ENCODE data around the gene DLEC1. TPM values are rescaled to one million over a fixed set of nuclear protein-coding genes. Genes with fewer than 3 reads are reported as not detected.

Gene DLEC1
- total RNA-seq, 2 experiments from 2014 or later: 0.70 to 1.1 TPM

DNA sequence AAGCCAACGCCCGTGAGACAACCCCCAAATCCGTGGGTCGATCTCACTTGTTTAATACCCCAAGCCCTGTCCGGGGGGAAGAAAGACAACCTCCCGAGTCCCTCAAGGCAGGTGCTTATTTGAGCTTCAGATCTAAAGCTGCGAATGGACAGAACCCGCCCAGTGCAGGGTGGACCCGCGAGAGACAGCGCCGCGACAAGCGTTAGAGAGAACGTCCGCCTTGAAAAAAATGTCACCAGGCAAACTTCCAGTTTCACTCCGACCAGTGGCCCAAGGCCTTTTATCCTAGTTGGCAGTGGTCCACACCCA is 125.6 kb downstream of the DLEC1 start:
- DNase-seq: no peak
- intact Hi-C loops (cut with micrococcal nuclease): loop anchor here (2.0 to 10.0 kb wide), 2 partner anchors 182 to 1170 kb away; partner anchors contain the start of genes EPM2AIP1, MLH1 and XYLB
- Mint-ChIP-seq H3K9me3 (no peaks in the 10 kb centered on the region), H3K4me3 (peak overlapping the region; percentile 96), H3K4me1 (ENCODE audit: low read depth) (peaks cover 37% of the 10 kb centered on the region), H3K27me3 (no peaks in the 10 kb centered on the region), H3K27ac (peak overlapping the region; percentile 99), H3K36me3 (peaks cover 12% of the 10 kb centered on the region)
- ChIA-PET POLR2A (interaction anchor here (0.7 to 4.2 kb wide), 11 partner anchors 11 to 92 kb away, joined by 3 to 70 read pairs (median 5); partner anchors contain the start of genes ACAA1 and MYD88), CTCF (interaction anchor here (1.1 to 4.0 kb wide), 7 partner anchors 12 to 486 kb away, joined by 3 to 20 read pairs (median 5); partner anchors contain the start of genes ACAA1, MYD88 and XYLB)

DNA sequence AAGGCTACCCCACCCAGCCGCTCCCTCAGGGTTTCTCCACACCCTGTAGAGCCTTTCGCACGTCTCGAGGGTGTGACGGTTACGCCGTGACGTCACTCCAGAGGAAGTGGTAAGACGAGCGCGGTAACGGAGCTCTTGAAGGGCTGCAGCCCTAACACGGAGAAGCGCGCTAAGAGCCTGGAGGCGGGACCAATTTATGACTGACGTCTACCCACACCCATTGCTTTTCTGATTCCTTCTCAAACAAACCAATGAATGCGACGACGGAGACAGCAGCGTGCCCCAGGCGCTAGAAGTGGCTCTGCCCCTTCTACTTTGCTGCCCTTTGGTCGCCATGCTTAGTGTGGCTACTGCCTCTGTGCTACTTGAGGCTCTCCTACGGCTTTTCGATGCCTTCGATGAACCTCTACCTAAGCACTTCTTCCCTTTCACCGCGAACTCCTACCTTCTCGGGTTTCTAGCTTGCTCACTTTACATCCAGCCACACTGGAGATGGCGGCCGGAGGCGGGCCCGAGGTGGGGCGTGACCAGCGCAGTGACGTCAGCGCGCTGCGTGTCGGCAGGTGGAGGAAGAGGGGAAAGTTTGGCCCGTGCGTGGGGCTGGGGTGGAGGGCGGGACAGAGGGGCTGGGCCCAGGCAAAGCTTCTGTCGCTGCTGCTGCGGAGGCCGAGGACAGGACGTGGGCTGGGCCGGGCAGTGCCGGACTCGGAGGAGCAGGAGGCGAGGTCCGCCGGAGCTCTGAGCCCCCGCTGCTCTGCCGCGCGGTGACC is 126.1 kb downstream of the DLEC1 start, which contains the start of gene OXSR1:
Gene OXSR1 (plus strand): TSS at position 586 of the 770 bp plus-strand sequence. CDS start 340 bp downstream, outside the sequence.
- Mint-ChIP-seq H3K27me3 (no peaks in the 10 kb centered on the region), H3K27ac (peak within 1 kb of the TSS; percentile 99), H3K9me3 (no peaks in the 10 kb centered on the region), H3K36me3 (peaks cover 12% of the 10 kb centered on the region), H3K4me3 (peak within 1 kb of the TSS; percentile 96), H3K4me1 (ENCODE audit: low read depth) (peaks cover 39% of the 10 kb centered on the region)
- POLR2A ChIA-PET: interaction anchor here (0.6 to 4.2 kb wide), 15 partner anchors 11 to 331 kb away, joined by 3 to 70 read pairs (median 3); partner anchors contain the start of genes ACAA1, EXOG, MYD88 and PLCD1
- peak; percentile 98 for DNase-seq
- intact Hi-C loops (cut with micrococcal nuclease): loop anchor here (1.0 to 10.0 kb wide), 8 partner anchors 9 to 1170 kb away; partner anchors contain the start of genes ACAA1, EPM2AIP1, MLH1 and XYLB
- CTCF ChIA-PET: interaction anchor here (1.1 to 4.0 kb wide), 8 partner anchors 12 to 486 kb away, joined by 3 to 20 read pairs (median 4); partner anchors contain the start of genes ACAA1, MYD88 and XYLB

GRCh38 chr3:38165722-38166387 is 126.8 kb downstream of the DLEC1 start:
- Mint-ChIP-seq H3K36me3 (peaks cover 12% of the 10 kb centered on the region), H3K4me1 (ENCODE audit: low read depth) (peaks cover 46% of the 10 kb centered on the region), H3K27me3 (no peaks in the 10 kb centered on the region), H3K9me3 (no peaks in the 10 kb centered on the region), H3K27ac (peak overlapping the region; percentile 99), H3K4me3 (peak overlapping the region; percentile 96)
- intact Hi-C loops (cut with micrococcal nuclease): loop anchor here (1.0 to 10.0 kb wide), 8 partner anchors 8 to 1171 kb away; partner anchors contain the start of genes ACAA1, EPM2AIP1, MLH1 and XYLB
- no peak for DNase-seq
- CTCF ChIA-PET: interaction anchor here (1.0 to 4.0 kb wide), 5 partner anchors 23 to 485 kb away, joined by 3 to 20 read pairs (median 5); partner anchors contain the start of genes ACAA1, MYD88 and XYLB
- POLR2A ChIA-PET: interaction anchor here (0.6 to 4.2 kb wide), 11 partner anchors 12 to 330 kb away, joined by 3 to 70 read pairs (median 4); partner anchors contain the start of genes ACAA1, EXOG, MYD88 and PLCD1

GRCh38 chr3:38167591-38167990 is 128.6 kb downstream of the DLEC1 start:
- H3K4me1 Mint-ChIP-seq (ENCODE audit: low read depth): peaks cover 61% of the 10 kb centered on the region
- H3K36me3 Mint-ChIP-seq: peaks cover 12% of the 10 kb centered on the region
- ChIA-PET POLR2A (interaction anchor here (0.6 to 4.2 kb wide), 3 partner anchors 30 to 276 kb away, joined by 4 to 70 read pairs (median 5); partner anchors contain the start of genes ACAA1 and MYD88), CTCF (interaction anchor here (1.4 kb wide), 1 partner anchor 30 kb away, joined by 6 read pairs; the partner anchor contains the start of gene ACAA1)
- no peaks in the 10 kb centered on the region for H3K27me3 Mint-ChIP-seq
- DNase-seq: no peak
- intact Hi-C loops (cut with micrococcal nuclease): loop anchor here (5.0 to 10.0 kb wide), 3 partner anchors 90 to 1173 kb away; partner anchors contain the start of genes EPM2AIP1 and MLH1
- H3K4me3 Mint-ChIP-seq: peak overlapping the region; percentile 96
- H3K9me3 Mint-ChIP-seq: no peaks in the 10 kb centered on the region
- no peak overlapping the region for H3K27ac Mint-ChIP-seq

GRCh38 chr3:38168151-38169026 is 129.4 kb downstream of the DLEC1 start:
- H3K4me3 Mint-ChIP-seq: no peak overlapping the region
- peaks cover 67% of the 10 kb centered on the region for H3K4me1 Mint-ChIP-seq (ENCODE audit: low read depth)
- H3K27ac Mint-ChIP-seq: peak overlapping the region; percentile 54
- DNase-seq: no peak
- H3K36me3 Mint-ChIP-seq: peaks cover 12% of the 10 kb centered on the region
- H3K27me3 Mint-ChIP-seq: no peaks in the 10 kb centered on the region
- no peaks in the 10 kb centered on the region for H3K9me3 Mint-ChIP-seq
- intact Hi-C loops (cut with micrococcal nuclease): loop anchor here (1.0 to 10.0 kb wide), 5 partner anchors 22 to 1174 kb away; partner anchors contain the start of genes EPM2AIP1 and MLH1
- ChIA-PET POLR2A (no interaction called here), CTCF (interaction anchor here (1.4 kb wide), 1 partner anchor 31 kb away, joined by 6 read pairs; the partner anchor contains the start of gene ACAA1)

- peaks cover 12% of the 10 kb centered on the region for H3K36me3 Mint-ChIP-seq
- ChIA-PET CTCF (no interaction called here), POLR2A (interaction anchor here (1.2 kb wide), 1 partner anchor 52 kb away, joined by 3 read pairs; no protein-coding TSS in a partner anchor)
- H3K4me1 Mint-ChIP-seq (ENCODE audit: low read depth): peaks cover 72% of the 10 kb centered on the region
- no peaks in the 10 kb centered on the region for H3K9me3 Mint-ChIP-seq
- intact Hi-C loops (cut with micrococcal nuclease): loop anchor here (1.0 to 10.0 kb wide), 5 partner anchors 21 to 1174 kb away; partner anchors contain the start of genes EPM2AIP1 and MLH1
- H3K4me3 Mint-ChIP-seq: no peak overlapping the region
- H3K27me3 Mint-ChIP-seq: no peaks in the 10 kb centered on the region
- DNase-seq: no peak
- H3K27ac Mint-ChIP-seq: peak overlapping the region; percentile 54
Observed at GRCh38 chr3:38169027-38169317, 130.0 kb downstream of the DLEC1 start.

DNA sequence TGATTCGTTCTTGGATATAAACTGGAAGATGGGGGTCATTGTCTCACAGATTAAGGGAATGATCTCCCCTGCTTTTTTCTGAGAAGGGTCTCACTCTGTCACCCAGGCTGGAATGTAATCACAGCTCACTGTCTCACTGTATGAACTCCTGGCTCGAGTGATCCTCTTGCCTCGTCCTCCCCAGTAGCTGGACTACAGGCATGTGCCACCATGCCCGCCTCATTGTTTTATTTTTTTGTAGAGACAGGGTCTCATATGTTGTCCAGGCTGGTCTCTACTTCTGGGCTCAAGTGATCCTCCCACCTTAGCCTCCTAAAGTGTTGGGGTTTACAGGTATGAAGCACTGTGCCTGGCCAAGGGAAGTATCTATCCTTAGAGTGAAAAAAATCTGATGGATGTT is 131.7 kb downstream of the DLEC1 start:
- intact Hi-C loops (cut with micrococcal nuclease): no loop called here
- Mint-ChIP-seq H3K27me3 (no peaks in the 10 kb centered on the region), H3K4me1 (ENCODE audit: low read depth) (peaks cover 82% of the 10 kb centered on the region), H3K36me3 (peaks cover 12% of the 10 kb centered on the region), H3K27ac (no peak overlapping the region), H3K9me3 (no peaks in the 10 kb centered on the region), H3K4me3 (no peak overlapping the region)
- DNase-seq: no peak
- ChIA-PET CTCF (no interaction called here), POLR2A (no interaction called here)

- no peaks in the 10 kb centered on the region for H3K9me3 Mint-ChIP-seq
- CTCF ChIA-PET: interaction anchor here (0.5 to 1.4 kb wide), 5 partner anchors 8 to 349 kb away, joined by 3 to 4 read pairs (median 3); partner anchors contain the start of gene XYLB
- no peak overlapping the region for H3K27ac Mint-ChIP-seq
- H3K4me3 Mint-ChIP-seq: no peak overlapping the region
- DNase-seq: no peak
- intact Hi-C loops (cut with micrococcal nuclease): no loop called here
- H3K4me1 Mint-ChIP-seq (ENCODE audit: low read depth): peaks cover 80% of the 10 kb centered on the region
- no peaks in the 10 kb centered on the region for H3K27me3 Mint-ChIP-seq
- H3K36me3 Mint-ChIP-seq: peaks cover 7% of the 10 kb centered on the region
- POLR2A ChIA-PET: no interaction called here
Observed at GRCh38 chr3:38171622-38172021, 132.6 kb downstream of the DLEC1 start.

Other genes starting within 250 kb of the DLEC1 start
- gene CTDSPL, start 177.3 kb upstream of the DLEC1 start, total RNA-seq: 1 to 10 TPM; 3.7 to 5.1 TPM
- gene VILL, start 48.4 kb upstream of the DLEC1 start, total RNA-seq: 10 to 100 TPM in 1 of 2 experiments, 1 to 10 TPM in 1; 9.9 to 11.3 TPM
- gene PLCD1, start 9.6 kb upstream of the DLEC1 start, total RNA-seq: 10 to 100 TPM; 17.3 to 17.6 TPM
- 10 to 100 TPM; 55.5 to 57.7 TPM for gene ACAA1, start 97.9 kb downstream of the DLEC1 start, total RNA-seq
- 10 to 100 TPM; 32.3 to 34.8 TPM for gene MYD88, start 99.5 kb downstream of the DLEC1 start, total RNA-seq
- gene OXSR1, start 126.3 kb downstream of the DLEC1 start, total RNA-seq: 10 to 100 TPM; 47.5 to 48.5 TPM
- gene SLC22A13, start 226.6 kb downstream of the DLEC1 start, total RNA-seq: under 1 TPM in 1 of 2 experiments, not detected in 1; 0.12 TPM
- gene SLC22A14, start 243.1 kb downstream of the DLEC1 start, total RNA-seq: not detected

Measured in activated CD4-positive, alpha-beta memory T cell treated with anti-CD3 and anti-CD28 coated beads for 36 hours (primary cell).